Keratinocyte (primary cell): ENCODE results near the gene SDK1. TPM values are rescaled to one million over a fixed set of nuclear protein-coding genes. Genes with fewer than 3 reads are reported as not detected.

Source experiments
- DNase-seq: peaks from one replicate; pipeline ENCODE4 v3.0.0-alpha.2; 2011; ENCODE audit warnings: low read depth, missing footprints, low spot score
- FAIRE-seq: peaks from 2 replicates; lab custom pipeline; 2011; peaks lifted over from hg19 to GRCh38; lab: Jason Lieb, UNC
- H2AFZ ChIP-seq: 2 replicates; pipeline ENCODE4 v1.6.0; 2012; ENCODE audit warnings: low read length, control low read depth, inconsistent platforms; ENCODE audit not compliant: control insufficient read depth
- H3K27ac ChIP-seq: 2 replicates; pipeline ENCODE4 v1.5.1; 2011; ENCODE audit warnings: low read length; ENCODE audit not compliant: control insufficient read depth, insufficient read depth
- H3K27me3 ChIP-seq: 3 replicates; pipeline ENCODE4 v1.6.0; 2011; ENCODE audit warnings: low read length; ENCODE audit not compliant: control insufficient read depth, insufficient read depth; ENCODE audit errors: extremely low read depth
- H3K36me3 ChIP-seq, 2 experiments: 2 replicates in 1 of 2; 3 replicates in 1 of 2; pipeline ENCODE4 v1.5.1; 2011; ENCODE audit warnings: low read length in 2 of 2, mild to moderate bottlenecking in 1 of 2; ENCODE audit not compliant: control insufficient read depth in 2 of 2, insufficient read depth in 2 of 2; ENCODE audit errors: extremely low read depth in 1 of 2
- H3K4me1 ChIP-seq: 3 replicates; pipeline ENCODE4 v1.5.1; 2011; ENCODE audit warnings: low read length; ENCODE audit not compliant: control insufficient read depth, insufficient read depth; ENCODE audit errors: extremely low read depth
- H3K4me2 ChIP-seq: 3 replicates; pipeline ENCODE4 v1.6.0; 2011; ENCODE audit warnings: low read depth, low read length; ENCODE audit not compliant: control insufficient read depth, insufficient read depth; ENCODE audit errors: extremely low read depth
- H3K4me3 ChIP-seq, 3 experiments: fragments of 200-600 bp in 1 of 3; sonication (generic) in 1 of 3; 2 replicates in 2 of 3; 3 replicates in 1 of 3; pipeline ENCODE4 v1.5.1; 2011 to 2016; ENCODE audit warnings: low read length in 3 of 3, mild to moderate bottlenecking in 3 of 3, control low read depth in 2 of 3, inconsistent platforms in 1 of 3, low read depth in 1 of 3, mixed read lengths in 1 of 3, mixed run types in 1 of 3, moderate library complexity in 1 of 3; ENCODE audit not compliant: control insufficient read depth in 2 of 3, insufficient read depth in 2 of 3; ENCODE audit errors: extremely low read depth in 1 of 3
- H3K79me2 ChIP-seq: 2 replicates; pipeline ENCODE4 v1.6.0; 2012; ENCODE audit warnings: low read length; ENCODE audit not compliant: control insufficient read depth, insufficient read depth
- H3K9ac ChIP-seq: 3 replicates; pipeline ENCODE4 v1.6.0; 2011; ENCODE audit warnings: low read length; ENCODE audit not compliant: control insufficient read depth, insufficient read depth; ENCODE audit errors: extremely low read depth
- H3K9me1 ChIP-seq: 3 replicates; pipeline ENCODE4 v1.6.0; 2011; ENCODE audit warnings: low read length; ENCODE audit not compliant: control insufficient read depth, insufficient read depth; ENCODE audit errors: extremely low read depth
- H3K9me3 ChIP-seq: 2 replicates; pipeline ENCODE4 v1.5.1; 2012; ENCODE audit warnings: low read depth, low read length; ENCODE audit not compliant: control insufficient read depth
- H4K20me1 ChIP-seq: 3 replicates; pipeline ENCODE4 v1.6.0; 2011; ENCODE audit warnings: low read length; ENCODE audit not compliant: control insufficient read depth, insufficient read depth; ENCODE audit errors: extremely low read depth
- EZH2 ChIP-seq: IDR thresholded peaks from one replicate; pipeline ENCODE4 v1.6.1; 2012; ENCODE audit warnings: inconsistent platforms, mild to moderate bottlenecking, low read length, moderate library complexity
- dilution Hi-C: fragments of 300-500 bp; cut with MboI; formaldehyde crosslinking; loops from one replicate; pipeline ENCODE4 v1.7.0; 2020; ENCODE audit warnings: low sequenced_read_pairs; ENCODE audit not compliant: extremely low pct_ligation_motif_present
- polyA plus RNA-seq, 5 experiments: library from polyadenylated mRNA; depleted of rRNA in 3 of 5; stranded (reverse) in 3 of 5; stranded (forward) in 1 of 5; unstranded in 1 of 5; fragments of >200 nt; gene quantifications; 1 replicate in 1 of 5; 2 replicates in 3 of 5; 3 replicates in 1 of 5; pipeline versions ENCODE4 v1.2.1 to v1.2.3, GENCODE V29; 2011 to 2012; ENCODE audit warnings: missing spikeins in 2 of 5, low read depth in 1 of 5, low replicate concordance in 1 of 5
- TF ChIP-seq, protein P1 (sequence below), 3 experiments: IDR thresholded peaks in 1 of 3; conservative IDR thresholded peaks in 1 of 3; optimal IDR thresholded peaks in 1 of 3; 2 replicates in 2 of 3; 3 replicates in 1 of 3; pipeline versions ENCODE3 to v1.5.1; 2011; ENCODE audit warnings: low read length in 3 of 3, mild to moderate bottlenecking in 3 of 3, moderate library complexity in 2 of 3, control low read depth in 1 of 3, inconsistent platforms in 1 of 3; ENCODE audit not compliant: insufficient read depth in 2 of 3; ENCODE audit errors: extremely low read depth in 1 of 3

Gene SDK1
- polyA plus RNA-seq, 1 donor (not counting 4 experiments of a cell fraction or from before 2014, with no cell fraction given): 0.66 TPM

DNA sequence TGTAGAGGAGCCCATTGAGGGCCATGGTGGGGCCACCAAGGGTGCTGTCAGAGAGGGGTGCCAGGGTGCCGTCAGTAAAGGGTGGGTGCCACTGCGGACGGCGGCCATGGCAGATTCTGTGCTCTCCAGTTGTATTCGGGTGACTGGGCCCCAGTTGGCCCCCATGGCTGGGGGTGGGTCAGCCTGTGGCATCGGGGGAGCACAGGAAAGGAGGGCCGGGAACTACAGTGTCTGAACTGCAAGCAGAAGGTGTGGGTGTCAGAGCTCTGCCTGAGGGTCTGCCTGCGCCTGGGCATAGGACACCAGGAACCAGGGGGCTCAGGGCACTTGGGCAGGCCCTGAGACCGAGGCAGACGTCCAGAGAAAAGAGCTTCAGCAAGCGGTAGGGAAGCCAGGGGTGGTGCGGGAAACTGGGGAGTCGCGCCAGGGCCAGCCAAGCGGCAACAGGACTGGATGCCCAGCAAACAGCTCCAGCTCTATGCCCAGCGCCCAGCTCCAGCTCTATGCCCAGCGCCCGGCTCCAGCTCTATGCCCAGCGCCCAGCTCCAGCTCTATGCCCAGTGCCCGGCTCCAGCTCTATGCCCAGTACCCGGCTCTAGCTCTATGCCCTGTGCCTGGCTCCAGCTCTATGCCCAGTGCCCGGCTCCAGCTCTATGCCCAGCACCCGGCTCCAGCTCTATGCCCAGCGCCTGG lies 878.8 kb downstream of the SDK1 start:
- H3K4me1 ChIP-seq: peaks cover 8% of the 10 kb centered on the region
- H3K9me3 ChIP-seq: no peaks in the 10 kb centered on the region
- H2AFZ ChIP-seq: no peak overlapping the region
- H3K9ac ChIP-seq: no peak overlapping the region
- H3K36me3 ChIP-seq: peaks cover 0 to 2% of the 10 kb centered on the region in 2 experiments
- no peak overlapping the region for H3K27ac ChIP-seq
- H3K4me3 ChIP-seq: no peak overlapping the region
- FAIRE-seq (no peak), DNase-seq (no peak)
- dilution Hi-C loops: no loop called here
- no peaks in the 10 kb centered on the region for H3K9me1 ChIP-seq
- TF ChIP-seq EZH2: no peak
- TF ChIP-seq, protein P1, sequence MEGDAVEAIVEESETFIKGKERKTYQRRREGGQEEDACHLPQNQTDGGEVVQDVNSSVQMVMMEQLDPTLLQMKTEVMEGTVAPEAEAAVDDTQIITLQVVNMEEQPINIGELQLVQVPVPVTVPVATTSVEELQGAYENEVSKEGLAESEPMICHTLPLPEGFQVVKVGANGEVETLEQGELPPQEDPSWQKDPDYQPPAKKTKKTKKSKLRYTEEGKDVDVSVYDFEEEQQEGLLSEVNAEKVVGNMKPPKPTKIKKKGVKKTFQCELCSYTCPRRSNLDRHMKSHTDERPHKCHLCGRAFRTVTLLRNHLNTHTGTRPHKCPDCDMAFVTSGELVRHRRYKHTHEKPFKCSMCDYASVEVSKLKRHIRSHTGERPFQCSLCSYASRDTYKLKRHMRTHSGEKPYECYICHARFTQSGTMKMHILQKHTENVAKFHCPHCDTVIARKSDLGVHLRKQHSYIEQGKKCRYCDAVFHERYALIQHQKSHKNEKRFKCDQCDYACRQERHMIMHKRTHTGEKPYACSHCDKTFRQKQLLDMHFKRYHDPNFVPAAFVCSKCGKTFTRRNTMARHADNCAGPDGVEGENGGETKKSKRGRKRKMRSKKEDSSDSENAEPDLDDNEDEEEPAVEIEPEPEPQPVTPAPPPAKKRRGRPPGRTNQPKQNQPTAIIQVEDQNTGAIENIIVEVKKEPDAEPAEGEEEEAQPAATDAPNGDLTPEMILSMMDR (optimal IDR thresholded peaks at IDR 0.05 in 1 of 3, IDR thresholded peaks at IDR 0.05 in 1 of 3, conservative IDR thresholded peaks at IDR 0.05 in 1 of 3; ENCODE audit: extremely low read depth in 1 of 3, insufficient read depth in 2 of 3, low read length in 3 of 3): no peak
- H4K20me1 ChIP-seq: no peaks in the 10 kb centered on the region
- H3K27me3 ChIP-seq: no peaks in the 10 kb centered on the region
- H3K4me2 ChIP-seq: no peak overlapping the region
- H3K79me2 ChIP-seq: no peaks in the 10 kb centered on the region

GRCh38 chr7:4181446-4181845 lies 880.4 kb downstream of the SDK1 start:
- Histone ChIP-seq H3K79me2 (no peaks in the 10 kb centered on the region), H3K4me2 (no peak overlapping the region), H3K36me3 (peaks cover 0 to 2% of the 10 kb centered on the region in 2 experiments), H3K27ac (no peak overlapping the region), H2AFZ (no peak overlapping the region), H3K4me3 (no peak overlapping the region), H4K20me1 (no peaks in the 10 kb centered on the region), H3K9me1 (no peaks in the 10 kb centered on the region), H3K9ac (no peak overlapping the region), H3K9me3 (no peaks in the 10 kb centered on the region), H3K27me3 (no peaks in the 10 kb centered on the region), H3K4me1 (peaks cover 8% of the 10 kb centered on the region)
- no peak for TF ChIP-seq EZH2
- TF ChIP-seq, protein P1 (optimal IDR thresholded peaks at IDR 0.05 in 1 of 3, IDR thresholded peaks at IDR 0.05 in 1 of 3, conservative IDR thresholded peaks at IDR 0.05 in 1 of 3; ENCODE audit: extremely low read depth in 1 of 3, insufficient read depth in 2 of 3, low read length in 3 of 3): no peak
- dilution Hi-C loops: no loop called here
- DNase-seq (no peak), FAIRE-seq (no peak)
